K562 (cell line): Measurements from ENCODE around the gene ATP5F1A. TPM values are rescaled to one million over a fixed set of nuclear protein-coding genes. Genes with fewer than 3 reads are reported as not detected.

Source experiments
- FOS ChIP-seq: IDR thresholded peaks from 3 replicates; pipeline ENCODE4 v1.6.1; 2011; ENCODE audit not compliant: insufficient read length; ENCODE audit errors: extremely low read depth
- GABPA ChIP-seq: fragments of 200-800 bp; sonication (Bioruptor generic); conservative IDR thresholded peaks from 2 replicates; pipeline ENCODE4 v1.6.1; 2016; ENCODE audit warnings: low read depth, missing genetic modification characterization, missing compliant biosample characterization
- GATA2 ChIP-seq: sonication (generic); formaldehyde crosslinking; IDR thresholded peaks from 2 replicates; pipeline ENCODE4 v1.4.0; 2020; ENCODE audit warnings: mild to moderate bottlenecking, missing genetic modification reagents
- SRSF9 ChIP-seq: fragments of 200-400 bp; formaldehyde crosslinking; IDR thresholded peaks from 2 replicates; pipeline ENCODE4 v1.6.1; 2017; ENCODE audit warnings: low read depth, low read length, borderline replicate concordance
- polyA plus RNA-seq, 8 experiments: library from polyadenylated mRNA; depleted of rRNA in 4 of 8; stranded (reverse) in 5 of 8; unstranded in 3 of 8; fragments of >200 nt; fragmentation: Nextera tagmentation in 2 of 8; fragmentation: Illumina TruSeq in 1 of 8; extraction: Ambion mirVana in 2 of 8; extraction: Trizol in 1 of 8; gene quantifications; 2 replicates each; pipeline versions ENCODE4 v1.2.1 to v1.2.3, GENCODE V29; 2011 to 2014; ENCODE audit warnings: inconsistent platforms in 1 of 8, missing spikeins in 1 of 8
- total RNA-seq, 7 experiments: library from RNA; depleted of rRNA in 6 of 7; stranded (reverse); fragments of >200 nt in 6 of 7; fragmentation: Illumina TruSeq in 2 of 7; extraction: Trizol in 2 of 7; gene quantifications; 2 replicates each; pipeline versions ENCODE4 v1.2.1 to v1.2.3, GENCODE V29; 2011 to 2021; ENCODE audit warnings: low replicate concordance in 1 of 7
- TF ChIP-seq, protein P1 (sequence below): fragments of 450-650 bp; IDR thresholded peaks from 2 replicates; pipeline ENCODE4 v1.6.1; 2016; ENCODE audit warnings: mild to moderate bottlenecking, moderate library complexity
- TF ChIP-seq, protein P2 (sequence below): fragments of 200-800 bp; sonication (Bioruptor generic); IDR thresholded peaks from 2 replicates; pipeline ENCODE4 v1.6.1; 2016; ENCODE audit warnings: missing genetic modification characterization, missing compliant biosample characterization
- TF ChIP-seq, protein P3 (sequence below): fragments of 250-450 bp; sonication (Bioruptor Pico); IDR thresholded peaks from 2 replicates; pipeline ENCODE4 v1.5.0; 2020; ENCODE audit warnings: mild to moderate bottlenecking, borderline replicate concordance

ATP5F1A gene
- total and polyA plus RNA-seq, 9 of the 15 experiments (the other 6 are each of a cell fraction or from before 2014, with no cell fraction given): 377 to 762 (median 490) TPM

DNA sequence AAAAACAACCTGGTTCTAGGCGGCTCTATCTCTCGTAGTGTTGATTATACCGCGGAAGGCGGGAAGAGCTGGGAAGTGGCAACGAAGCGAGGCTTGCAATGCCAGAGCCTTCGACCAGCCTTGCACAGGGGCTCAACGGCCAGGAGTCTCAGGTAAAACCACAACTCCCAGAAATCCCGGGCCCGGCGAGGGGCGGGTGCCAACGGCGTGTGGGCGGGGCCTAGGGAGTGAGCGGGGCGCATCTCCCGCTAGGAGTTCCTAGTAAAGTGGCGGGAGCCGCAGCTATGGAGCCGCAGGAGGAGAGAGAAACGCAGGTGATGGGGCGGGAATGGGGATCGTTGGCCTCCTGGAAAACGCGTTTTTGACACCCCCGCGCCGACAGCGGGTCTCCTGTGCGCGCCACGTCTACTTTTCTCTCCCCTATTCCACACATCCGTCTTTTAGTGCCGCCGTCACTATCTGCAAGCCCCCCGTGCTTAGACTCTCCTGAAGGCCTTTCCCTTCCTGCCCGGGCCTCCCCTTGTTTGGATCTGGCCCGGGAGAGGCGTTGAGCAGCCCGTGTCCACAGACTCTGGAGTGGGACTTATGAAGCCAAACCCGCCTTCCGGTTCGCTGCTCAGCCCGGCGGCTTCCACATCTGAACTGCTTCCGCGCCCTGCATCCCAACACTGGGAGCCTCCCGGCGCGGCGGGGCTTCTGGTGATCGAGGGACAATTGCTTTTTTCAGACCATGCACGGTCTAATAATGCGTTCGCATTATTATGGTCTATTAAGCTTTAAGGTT, 6.2 kb upstream of the ATP5F1A start, which contains the start of gene HAUS1 (continued):
- TF ChIP-seq, protein P1, sequence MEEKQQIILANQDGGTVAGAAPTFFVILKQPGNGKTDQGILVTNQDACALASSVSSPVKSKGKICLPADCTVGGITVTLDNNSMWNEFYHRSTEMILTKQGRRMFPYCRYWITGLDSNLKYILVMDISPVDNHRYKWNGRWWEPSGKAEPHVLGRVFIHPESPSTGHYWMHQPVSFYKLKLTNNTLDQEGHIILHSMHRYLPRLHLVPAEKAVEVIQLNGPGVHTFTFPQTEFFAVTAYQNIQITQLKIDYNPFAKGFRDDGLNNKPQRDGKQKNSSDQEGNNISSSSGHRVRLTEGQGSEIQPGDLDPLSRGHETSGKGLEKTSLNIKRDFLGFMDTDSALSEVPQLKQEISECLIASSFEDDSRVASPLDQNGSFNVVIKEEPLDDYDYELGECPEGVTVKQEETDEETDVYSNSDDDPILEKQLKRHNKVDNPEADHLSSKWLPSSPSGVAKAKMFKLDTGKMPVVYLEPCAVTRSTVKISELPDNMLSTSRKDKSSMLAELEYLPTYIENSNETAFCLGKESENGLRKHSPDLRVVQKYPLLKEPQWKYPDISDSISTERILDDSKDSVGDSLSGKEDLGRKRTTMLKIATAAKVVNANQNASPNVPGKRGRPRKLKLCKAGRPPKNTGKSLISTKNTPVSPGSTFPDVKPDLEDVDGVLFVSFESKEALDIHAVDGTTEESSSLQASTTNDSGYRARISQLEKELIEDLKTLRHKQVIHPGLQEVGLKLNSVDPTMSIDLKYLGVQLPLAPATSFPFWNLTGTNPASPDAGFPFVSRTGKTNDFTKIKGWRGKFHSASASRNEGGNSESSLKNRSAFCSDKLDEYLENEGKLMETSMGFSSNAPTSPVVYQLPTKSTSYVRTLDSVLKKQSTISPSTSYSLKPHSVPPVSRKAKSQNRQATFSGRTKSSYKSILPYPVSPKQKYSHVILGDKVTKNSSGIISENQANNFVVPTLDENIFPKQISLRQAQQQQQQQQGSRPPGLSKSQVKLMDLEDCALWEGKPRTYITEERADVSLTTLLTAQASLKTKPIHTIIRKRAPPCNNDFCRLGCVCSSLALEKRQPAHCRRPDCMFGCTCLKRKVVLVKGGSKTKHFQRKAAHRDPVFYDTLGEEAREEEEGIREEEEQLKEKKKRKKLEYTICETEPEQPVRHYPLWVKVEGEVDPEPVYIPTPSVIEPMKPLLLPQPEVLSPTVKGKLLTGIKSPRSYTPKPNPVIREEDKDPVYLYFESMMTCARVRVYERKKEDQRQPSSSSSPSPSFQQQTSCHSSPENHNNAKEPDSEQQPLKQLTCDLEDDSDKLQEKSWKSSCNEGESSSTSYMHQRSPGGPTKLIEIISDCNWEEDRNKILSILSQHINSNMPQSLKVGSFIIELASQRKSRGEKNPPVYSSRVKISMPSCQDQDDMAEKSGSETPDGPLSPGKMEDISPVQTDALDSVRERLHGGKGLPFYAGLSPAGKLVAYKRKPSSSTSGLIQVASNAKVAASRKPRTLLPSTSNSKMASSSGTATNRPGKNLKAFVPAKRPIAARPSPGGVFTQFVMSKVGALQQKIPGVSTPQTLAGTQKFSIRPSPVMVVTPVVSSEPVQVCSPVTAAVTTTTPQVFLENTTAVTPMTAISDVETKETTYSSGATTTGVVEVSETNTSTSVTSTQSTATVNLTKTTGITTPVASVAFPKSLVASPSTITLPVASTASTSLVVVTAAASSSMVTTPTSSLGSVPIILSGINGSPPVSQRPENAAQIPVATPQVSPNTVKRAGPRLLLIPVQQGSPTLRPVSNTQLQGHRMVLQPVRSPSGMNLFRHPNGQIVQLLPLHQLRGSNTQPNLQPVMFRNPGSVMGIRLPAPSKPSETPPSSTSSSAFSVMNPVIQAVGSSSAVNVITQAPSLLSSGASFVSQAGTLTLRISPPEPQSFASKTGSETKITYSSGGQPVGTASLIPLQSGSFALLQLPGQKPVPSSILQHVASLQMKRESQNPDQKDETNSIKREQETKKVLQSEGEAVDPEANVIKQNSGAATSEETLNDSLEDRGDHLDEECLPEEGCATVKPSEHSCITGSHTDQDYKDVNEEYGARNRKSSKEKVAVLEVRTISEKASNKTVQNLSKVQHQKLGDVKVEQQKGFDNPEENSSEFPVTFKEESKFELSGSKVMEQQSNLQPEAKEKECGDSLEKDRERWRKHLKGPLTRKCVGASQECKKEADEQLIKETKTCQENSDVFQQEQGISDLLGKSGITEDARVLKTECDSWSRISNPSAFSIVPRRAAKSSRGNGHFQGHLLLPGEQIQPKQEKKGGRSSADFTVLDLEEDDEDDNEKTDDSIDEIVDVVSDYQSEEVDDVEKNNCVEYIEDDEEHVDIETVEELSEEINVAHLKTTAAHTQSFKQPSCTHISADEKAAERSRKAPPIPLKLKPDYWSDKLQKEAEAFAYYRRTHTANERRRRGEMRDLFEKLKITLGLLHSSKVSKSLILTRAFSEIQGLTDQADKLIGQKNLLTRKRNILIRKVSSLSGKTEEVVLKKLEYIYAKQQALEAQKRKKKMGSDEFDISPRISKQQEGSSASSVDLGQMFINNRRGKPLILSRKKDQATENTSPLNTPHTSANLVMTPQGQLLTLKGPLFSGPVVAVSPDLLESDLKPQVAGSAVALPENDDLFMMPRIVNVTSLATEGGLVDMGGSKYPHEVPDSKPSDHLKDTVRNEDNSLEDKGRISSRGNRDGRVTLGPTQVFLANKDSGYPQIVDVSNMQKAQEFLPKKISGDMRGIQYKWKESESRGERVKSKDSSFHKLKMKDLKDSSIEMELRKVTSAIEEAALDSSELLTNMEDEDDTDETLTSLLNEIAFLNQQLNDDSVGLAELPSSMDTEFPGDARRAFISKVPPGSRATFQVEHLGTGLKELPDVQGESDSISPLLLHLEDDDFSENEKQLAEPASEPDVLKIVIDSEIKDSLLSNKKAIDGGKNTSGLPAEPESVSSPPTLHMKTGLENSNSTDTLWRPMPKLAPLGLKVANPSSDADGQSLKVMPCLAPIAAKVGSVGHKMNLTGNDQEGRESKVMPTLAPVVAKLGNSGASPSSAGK: peak; percentile 66
- TF ChIP-seq, protein P2, sequence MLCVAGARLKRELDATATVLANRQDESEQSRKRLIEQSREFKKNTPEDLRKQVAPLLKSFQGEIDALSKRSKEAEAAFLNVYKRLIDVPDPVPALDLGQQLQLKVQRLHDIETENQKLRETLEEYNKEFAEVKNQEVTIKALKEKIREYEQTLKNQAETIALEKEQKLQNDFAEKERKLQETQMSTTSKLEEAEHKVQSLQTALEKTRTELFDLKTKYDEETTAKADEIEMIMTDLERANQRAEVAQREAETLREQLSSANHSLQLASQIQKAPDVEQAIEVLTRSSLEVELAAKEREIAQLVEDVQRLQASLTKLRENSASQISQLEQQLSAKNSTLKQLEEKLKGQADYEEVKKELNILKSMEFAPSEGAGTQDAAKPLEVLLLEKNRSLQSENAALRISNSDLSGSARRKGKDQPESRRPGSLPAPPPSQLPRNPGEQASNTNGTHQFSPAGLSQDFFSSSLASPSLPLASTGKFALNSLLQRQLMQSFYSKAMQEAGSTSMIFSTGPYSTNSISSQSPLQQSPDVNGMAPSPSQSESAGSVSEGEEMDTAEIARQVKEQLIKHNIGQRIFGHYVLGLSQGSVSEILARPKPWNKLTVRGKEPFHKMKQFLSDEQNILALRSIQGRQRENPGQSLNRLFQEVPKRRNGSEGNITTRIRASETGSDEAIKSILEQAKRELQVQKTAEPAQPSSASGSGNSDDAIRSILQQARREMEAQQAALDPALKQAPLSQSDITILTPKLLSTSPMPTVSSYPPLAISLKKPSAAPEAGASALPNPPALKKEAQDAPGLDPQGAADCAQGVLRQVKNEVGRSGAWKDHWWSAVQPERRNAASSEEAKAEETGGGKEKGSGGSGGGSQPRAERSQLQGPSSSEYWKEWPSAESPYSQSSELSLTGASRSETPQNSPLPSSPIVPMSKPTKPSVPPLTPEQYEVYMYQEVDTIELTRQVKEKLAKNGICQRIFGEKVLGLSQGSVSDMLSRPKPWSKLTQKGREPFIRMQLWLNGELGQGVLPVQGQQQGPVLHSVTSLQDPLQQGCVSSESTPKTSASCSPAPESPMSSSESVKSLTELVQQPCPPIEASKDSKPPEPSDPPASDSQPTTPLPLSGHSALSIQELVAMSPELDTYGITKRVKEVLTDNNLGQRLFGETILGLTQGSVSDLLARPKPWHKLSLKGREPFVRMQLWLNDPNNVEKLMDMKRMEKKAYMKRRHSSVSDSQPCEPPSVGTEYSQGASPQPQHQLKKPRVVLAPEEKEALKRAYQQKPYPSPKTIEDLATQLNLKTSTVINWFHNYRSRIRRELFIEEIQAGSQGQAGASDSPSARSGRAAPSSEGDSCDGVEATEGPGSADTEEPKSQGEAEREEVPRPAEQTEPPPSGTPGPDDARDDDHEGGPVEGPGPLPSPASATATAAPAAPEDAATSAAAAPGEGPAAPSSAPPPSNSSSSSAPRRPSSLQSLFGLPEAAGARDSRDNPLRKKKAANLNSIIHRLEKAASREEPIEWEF (CRISPR knock-in tag): no peak
- TF ChIP-seq, protein P3, sequence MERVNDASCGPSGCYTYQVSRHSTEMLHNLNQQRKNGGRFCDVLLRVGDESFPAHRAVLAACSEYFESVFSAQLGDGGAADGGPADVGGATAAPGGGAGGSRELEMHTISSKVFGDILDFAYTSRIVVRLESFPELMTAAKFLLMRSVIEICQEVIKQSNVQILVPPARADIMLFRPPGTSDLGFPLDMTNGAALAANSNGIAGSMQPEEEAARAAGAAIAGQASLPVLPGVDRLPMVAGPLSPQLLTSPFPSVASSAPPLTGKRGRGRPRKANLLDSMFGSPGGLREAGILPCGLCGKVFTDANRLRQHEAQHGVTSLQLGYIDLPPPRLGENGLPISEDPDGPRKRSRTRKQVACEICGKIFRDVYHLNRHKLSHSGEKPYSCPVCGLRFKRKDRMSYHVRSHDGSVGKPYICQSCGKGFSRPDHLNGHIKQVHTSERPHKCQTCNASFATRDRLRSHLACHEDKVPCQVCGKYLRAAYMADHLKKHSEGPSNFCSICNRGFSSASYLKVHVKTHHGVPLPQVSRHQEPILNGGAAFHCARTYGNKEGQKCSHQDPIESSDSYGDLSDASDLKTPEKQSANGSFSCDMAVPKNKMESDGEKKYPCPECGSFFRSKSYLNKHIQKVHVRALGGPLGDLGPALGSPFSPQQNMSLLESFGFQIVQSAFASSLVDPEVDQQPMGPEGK (CRISPR knock-in tag): no peak
- TF ChIP-seq GATA2 (no peak), SRSF9 (no peak), FOS (no peak), GABPA (tag) (peak; percentile 53)
